ENCODE results near the gene CCDC3. TPM values are rescaled to one million over a fixed set of nuclear protein-coding genes. Genes with fewer than 3 reads are reported as not detected.

Gene CCDC3
- total and polyA plus RNA-seq, 2 of the 8 experiments (the other 6 are each of a cell fraction or from before 2014, with no cell fraction given) = 3.4 to 3.7 TPM

DNA sequence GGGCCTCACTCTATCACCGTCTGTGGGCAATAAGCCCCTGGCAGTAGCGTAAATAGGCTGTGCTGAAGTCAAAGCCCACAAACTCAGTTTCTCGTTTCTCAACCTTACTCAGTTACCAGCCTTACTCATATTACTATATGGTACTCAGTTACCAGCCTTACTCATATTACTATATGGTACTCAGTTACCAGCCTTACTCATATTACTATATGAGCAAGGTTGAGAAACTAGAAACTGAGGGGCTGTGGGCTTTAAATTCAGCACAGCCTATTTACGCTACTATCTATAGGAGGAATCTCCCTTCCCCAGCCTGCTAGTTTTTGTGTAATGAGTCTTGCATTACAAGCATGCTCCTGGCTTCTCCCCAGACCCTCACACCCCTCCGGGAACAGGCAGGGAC is 35.4 kb downstream of the CCDC3 start:
- Histone ChIP-seq H3K23ac (ENCODE audit: insufficient read length) (no peak overlapping the region), H2BK20ac (ENCODE audit: low read length) (no peak overlapping the region), H4K20me1 (replicated peaks in 1 of 2; ENCODE audit: control insufficient read depth in 1 of 2, insufficient read depth in 2 of 2, low read length in 2 of 2) (no peaks in the 10 kb centered on the region), H3K9ac (replicated peaks in 1 of 4; ENCODE audit: extremely low read depth in 1 of 4, low read depth in 3 of 4, low read length in 3 of 4) (no peak overlapping the region), H4K91ac (replicated peaks; ENCODE audit: insufficient read length, low read length) (no peak overlapping the region), H3K4me3 (ENCODE audit: extremely low read depth in 1 of 4, insufficient read depth in 2 of 4, low read depth in 3 of 4, low read length in 4 of 4) (no peak overlapping the region), H3K14ac (ENCODE audit: insufficient read length) (no peak overlapping the region), H3K4me2 (ENCODE audit: insufficient read depth in 1 of 2, low read depth in 2 of 2, low read length in 2 of 2) (no peak overlapping the region), H3K4ac (replicated peaks; ENCODE audit: insufficient read length, low read depth, low read length) (no peak overlapping the region), H3K4me1 (replicated peaks in 1 of 4; ENCODE audit: control insufficient read depth in 3 of 4, insufficient read depth in 4 of 4, low read length in 3 of 4) (peaks cover 0 to 4% (median 0%) of the 10 kb centered on the region in 4 experiments; a peak in 1 of 7 replicates), H3K18ac (ENCODE audit: extremely low read depth, low read length) (no peak overlapping the region), H2AK5ac (ENCODE audit: low read depth, low read length) (no peak overlapping the region), H3K9me3 (ENCODE audit: insufficient read depth in 2 of 2, low read depth in 1 of 2, low read length in 1 of 2) (no peaks in the 10 kb centered on the region), H3K27ac (ENCODE audit: low read depth, low read length) (no peak overlapping the region), H3K79me2 (ENCODE audit: control insufficient read depth in 1 of 2, insufficient read depth in 2 of 2, low read length in 2 of 2) (no peaks in the 10 kb centered on the region), H2BK12ac (ENCODE audit: low read depth, low read length) (no peak overlapping the region), H3K79me1 (ENCODE audit: low read depth, low read length) (no peaks in the 10 kb centered on the region), H2BK120ac (replicated peaks; ENCODE audit: low read depth, low read length) (no peak overlapping the region), H3K36me3 (ENCODE audit: control insufficient read depth in 2 of 4, insufficient read depth in 4 of 4, low read length in 3 of 4) (no peaks in the 10 kb centered on the region), H4K8ac (ENCODE audit: extremely low read depth, insufficient read depth, low read length) (no peak overlapping the region; the same call in 1 of the 2 replicates), H3K27me3 (replicated peaks in 1 of 4; ENCODE audit: control insufficient read depth in 3 of 4, extremely low read depth in 1 of 4, insufficient read depth in 3 of 4, low read length in 3 of 4) (no peaks in the 10 kb centered on the region), H2BK5ac (ENCODE audit: low read depth, low read length) (no peak overlapping the region), H2BK15ac (ENCODE audit: low read length) (no peak overlapping the region), H4K5ac (ENCODE audit: insufficient read length, low read depth, low read length) (no peak overlapping the region), H3K23me2 (ENCODE audit: low read depth, low read length) (no peaks in the 10 kb centered on the region), H3K56ac (replicated peaks; ENCODE audit: insufficient read length, low read depth, low read length) (no peak overlapping the region), H2AFZ (ENCODE audit: low read length) (no peak overlapping the region)
- no peak for DNase-seq (ENCODE audit: low read depth in 1 of 2, low spot score in 2 of 2)
- no peak for TF ChIP-seq EP300 (IDR thresholded peaks at IDR 0.05; ENCODE audit: borderline replicate concordance in 1 of 2, low read depth in 2 of 2, low read length in 2 of 2)
- TF ChIP-seq SIX5 (IDR thresholded peaks at IDR 0.05; ENCODE audit: low read depth, low read length) = no peak
- no peak for TF ChIP-seq BCL11A (IDR thresholded peaks at IDR 0.05; ENCODE audit: low read depth in 2 of 2, low read length in 2 of 2)
- no peak for TF ChIP-seq TCF12 (IDR thresholded peaks at IDR 0.05; ENCODE audit: low read depth, low read length)
- TF ChIP-seq BRCA1 (IDR thresholded peaks at IDR 0.05; ENCODE audit: low read depth, low read length) = no peak
- TF ChIP-seq POLR2A (IDR thresholded peaks at IDR 0.05; ENCODE audit: control extremely low read depth in 1 of 2, low read depth in 2 of 2, low read length in 2 of 2) = no peak
- TF ChIP-seq TAF1 (IDR thresholded peaks at IDR 0.05; ENCODE audit: low read depth, low read length) = no peak
- no peak for TF ChIP-seq RNF2 (IDR thresholded peaks at IDR 0.05; ENCODE audit: borderline replicate concordance, low read depth, low read length, missing control alignments, poor library complexity, severe bottlenecking)
- TF ChIP-seq CHD1 (IDR thresholded peaks at IDR 0.05; ENCODE audit: low read depth, low read length) = no peak
- no peak for TF ChIP-seq SP1 (IDR thresholded peaks at IDR 0.05; ENCODE audit: low read depth, low read length)
- CTCF ChIA-PET (ENCODE audit: partially characterized antibody) = interaction anchor here (1.1 kb wide), 1 partner anchor 108 kb away, joined by 4 read pairs; no protein-coding TSS in a partner anchor
- POLR2A ChIA-PET (ENCODE audit: partially characterized antibody) = no interaction called here
- WGBS, 2 experiments (ENCODE audit: extremely low coverage in 1 of 2, insufficient coverage in 1 of 2, insufficient read length in 1 of 2, insufficient replicate concordance in 2 of 2, low coverage in 1 of 2, low lambda C conversion rate in 2 of 2, missing lambda C conversion rate in 1 of 2) = 89% methylated on average over 5 of the region's 5 CpGs; no CpG with 5 or more reads in 1 of the 2 experiments
- no peak for FAIRE-seq

Data from H1 (cell line).